Right ventricle myocardium superior (tissue), 1 donor: ENCODE results near the gene SAE1. TPM values are rescaled to one million over a fixed set of nuclear protein-coding genes. Genes with fewer than 3 reads are reported as not detected.

ENCODE experiments used
- ATAC-seq: fragments of 200-7000 bp; cut with Tn5 transposase; one replicate; pipeline ENCODE4 v1.9.1; 2020; ENCODE audit warnings: mild to moderate bottlenecking; ENCODE audit not compliant: poor library complexity
- DNase-seq: peaks from one replicate; pipeline ENCODE4 v3.0.0-alpha.2; 2020
- intact Hi-C: fragments of 100-400 bp; cut with DNase I; formaldehyde crosslinking; loops from one replicate; pipeline ENCODE4 v1.11.2; 2022
- total RNA-seq: library from RNA; stranded (reverse); fragmentation: NEBNext Ultra II Directional; extraction: Animal tissue kit (Norgen Biotek cat#: 25700); gene quantifications from one replicate; pipeline ENCODE4 v1.2.1, GENCODE V29; 2021
- donor health status: DM: no; HTN: yes; CAD: no; lungs with severe emphysema.

SAE1 gene
- total RNA-seq, 1 donor from 2014 or later, result 42.2 TPM

- intact Hi-C loops, result no loop called here
- peak; percentile 79 for ATAC-seq
- DNase-seq, result peak; percentile 93
These were observed 96.1 kb downstream of the SAE1 start for GRCh38 chr19:47226426-47227351.

- intact Hi-C loops, result no loop called here
- DNase-seq, result peak; percentile 94
- peak; percentile 56 for ATAC-seq
These were observed 96.9 kb downstream of the SAE1 start for GRCh38 chr19:47227352-47228167.

- peak; percentile 0 for ATAC-seq
- peak; percentile 69 for DNase-seq
- intact Hi-C loops, result no loop called here
These were observed 97.7 kb downstream of the SAE1 start for GRCh38 chr19:47228168-47228936.

DNA sequence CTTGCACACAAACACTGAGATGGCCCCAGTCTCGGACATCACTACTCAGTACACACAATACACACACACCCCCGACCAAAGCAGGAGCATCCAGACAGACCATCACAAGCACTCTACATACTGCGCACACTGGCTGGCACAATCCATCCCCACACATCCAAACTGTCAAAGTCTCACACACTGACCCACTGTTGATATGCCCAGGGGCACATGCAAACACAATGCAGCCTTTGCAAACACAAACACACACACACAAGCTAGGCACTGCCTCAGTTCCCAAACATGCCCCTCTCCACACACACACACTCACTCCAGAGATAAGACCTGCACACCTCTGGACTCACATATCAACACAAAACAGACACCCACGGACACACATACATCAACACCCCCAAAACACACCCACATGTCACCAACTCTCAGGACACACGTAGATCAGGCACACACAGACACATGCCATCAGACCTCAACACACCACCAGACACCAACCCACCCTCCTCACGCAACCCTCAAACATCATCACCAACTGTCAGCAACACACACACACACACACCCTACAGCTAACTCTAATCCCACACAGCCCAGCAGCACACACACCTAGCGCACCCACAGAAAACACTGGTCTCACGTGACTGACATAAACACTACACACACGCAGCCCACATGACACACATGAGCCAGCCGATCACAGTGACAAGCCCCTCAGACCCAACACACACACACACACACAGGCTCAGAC is 98.5 kb downstream of the SAE1 start:
- DNase-seq (no peak), ATAC-seq (no peak)
- intact Hi-C loops, result no loop called here

GRCh38 chr19:47229676-47230053 is 99.0 kb downstream of the SAE1 start:
- no peak for ATAC-seq
- intact Hi-C loops, result no loop called here
- DNase-seq, result no peak

GRCh38 chr19:47230054-47230920 is 99.7 kb downstream of the SAE1 start:
- peak; percentile 80 for DNase-seq
- no peak for ATAC-seq

GRCh38 chr19:47230921-47231214 is 100.2 kb downstream of the SAE1 start, which contains the start of gene BBC3:
Gene BBC3, minus strand, starts transcription at chr19:47231199. Its CDS starts 2,768 bp downstream, at chr19:47228431.
- intact Hi-C loops, result no loop called here
- no peak for DNase-seq
- no peak for ATAC-seq

More at GRCh38 chr19:47230054-47230920, 99.7 kb downstream of the SAE1 start:
- intact Hi-C loops, result no loop called here

- DNase-seq, result peak; percentile 93
- intact Hi-C loops, result no loop called here
- peak; percentile 46 for ATAC-seq
These were observed 100.8 kb downstream of the SAE1 start for GRCh38 chr19:47231215-47232054.

- DNase-seq (no peak), ATAC-seq (no peak)
- intact Hi-C loops, result no loop called here
These were observed 102.0 kb downstream of the SAE1 start for GRCh38 chr19:47232422-47233211.

DNA sequence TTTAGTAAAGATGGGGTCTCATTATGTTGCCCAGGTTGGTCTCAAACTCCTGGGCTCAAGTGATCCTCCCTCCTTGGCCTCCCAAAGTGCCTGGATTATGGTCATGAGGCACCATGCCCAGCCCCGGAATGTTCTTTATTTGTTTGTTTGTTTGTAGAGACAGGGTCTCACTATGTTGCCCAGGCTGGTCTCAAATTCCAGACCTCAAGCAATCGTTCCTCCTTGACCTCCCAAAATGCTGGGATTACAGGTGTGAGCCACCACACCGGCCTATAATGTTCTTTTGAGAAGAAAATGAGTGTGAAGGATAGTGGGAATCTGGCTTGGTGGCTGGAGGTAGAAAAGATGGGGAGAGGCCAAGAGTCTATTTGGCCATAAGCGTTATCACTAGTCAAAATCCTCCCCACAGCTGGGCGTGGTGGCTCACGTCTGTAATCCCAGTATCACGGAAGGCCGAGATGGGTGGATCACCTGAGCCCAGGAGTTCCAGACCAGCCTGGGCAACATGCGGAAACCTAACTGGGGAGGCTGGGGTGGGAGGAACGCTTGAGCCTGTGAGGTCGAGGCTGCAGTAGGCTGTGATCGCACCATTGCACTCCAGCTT is 105.5 kb downstream of the SAE1 start:
- DNase-seq (no peak), ATAC-seq (no peak)
- intact Hi-C loops, result no loop called here

DNA sequence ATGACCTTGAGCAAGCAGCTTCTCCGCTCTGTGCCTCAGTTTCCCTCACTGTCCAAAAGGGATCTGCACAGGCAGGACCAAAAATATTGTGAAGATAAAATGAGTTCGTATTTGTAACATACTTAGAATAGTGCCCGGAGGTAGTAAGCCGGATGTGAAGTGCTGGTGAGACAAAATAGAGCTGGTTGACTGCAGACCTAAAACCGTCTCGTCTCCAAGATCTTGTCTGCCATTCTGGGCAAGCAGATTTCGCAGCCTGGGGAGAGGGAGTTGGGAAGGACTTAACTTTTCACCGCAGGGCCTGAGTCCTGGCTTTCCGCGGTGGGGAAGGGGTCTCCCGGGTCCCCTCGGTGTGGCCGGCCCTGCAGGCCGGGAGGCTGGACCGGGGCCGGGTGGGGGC is 108.5 kb downstream of the SAE1 start:
- no peak for ATAC-seq
- intact Hi-C loops, result no loop called here
- no peak for DNase-seq

DNA sequence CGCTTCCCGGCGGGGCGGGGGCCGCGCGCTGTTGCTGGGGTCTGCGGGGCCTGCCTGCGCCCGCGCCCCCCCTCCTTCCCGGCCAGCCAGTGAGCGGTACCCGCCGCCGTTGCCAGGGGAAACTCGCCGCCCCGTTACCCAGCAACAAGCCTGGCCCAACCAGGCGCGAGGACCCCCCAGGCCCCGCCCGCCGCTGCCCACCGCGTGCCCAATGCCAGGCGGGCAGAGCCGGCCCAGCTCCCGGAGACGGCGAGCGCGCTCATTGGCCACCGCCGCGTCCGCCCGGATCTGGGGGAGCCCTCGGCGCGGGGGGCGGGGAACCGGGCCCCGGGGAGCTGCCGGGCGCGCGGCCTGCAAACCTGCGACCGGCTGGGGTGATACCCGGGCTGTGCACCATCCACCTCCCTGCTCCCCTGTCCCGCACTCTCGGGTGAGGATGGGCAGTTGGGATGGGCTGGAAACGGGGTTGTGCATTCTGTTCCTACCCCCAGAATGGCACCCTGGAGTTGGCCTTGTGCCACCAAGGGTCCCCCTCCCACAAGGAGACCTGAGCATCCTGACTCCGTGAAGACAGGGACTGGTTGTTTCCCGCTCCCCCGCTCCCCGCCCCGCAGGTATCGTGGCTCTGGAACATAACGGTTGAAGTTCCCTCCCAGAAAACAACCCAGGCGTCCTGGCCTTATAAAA is 109.1 kb downstream of the SAE1 start:
- intact Hi-C loops, result loop anchor here (10.0 kb wide), 1 partner anchor 45 kb away; no protein-coding TSS in a partner anchor
- ATAC-seq (no peak), DNase-seq (no peak)

- intact Hi-C loops, result loop anchor here (10.0 kb wide), 1 partner anchor 46 kb away; no protein-coding TSS in a partner anchor
These were observed 109.9 kb downstream of the SAE1 start for GRCh38 chr19:47240556-47240955.

DNA sequence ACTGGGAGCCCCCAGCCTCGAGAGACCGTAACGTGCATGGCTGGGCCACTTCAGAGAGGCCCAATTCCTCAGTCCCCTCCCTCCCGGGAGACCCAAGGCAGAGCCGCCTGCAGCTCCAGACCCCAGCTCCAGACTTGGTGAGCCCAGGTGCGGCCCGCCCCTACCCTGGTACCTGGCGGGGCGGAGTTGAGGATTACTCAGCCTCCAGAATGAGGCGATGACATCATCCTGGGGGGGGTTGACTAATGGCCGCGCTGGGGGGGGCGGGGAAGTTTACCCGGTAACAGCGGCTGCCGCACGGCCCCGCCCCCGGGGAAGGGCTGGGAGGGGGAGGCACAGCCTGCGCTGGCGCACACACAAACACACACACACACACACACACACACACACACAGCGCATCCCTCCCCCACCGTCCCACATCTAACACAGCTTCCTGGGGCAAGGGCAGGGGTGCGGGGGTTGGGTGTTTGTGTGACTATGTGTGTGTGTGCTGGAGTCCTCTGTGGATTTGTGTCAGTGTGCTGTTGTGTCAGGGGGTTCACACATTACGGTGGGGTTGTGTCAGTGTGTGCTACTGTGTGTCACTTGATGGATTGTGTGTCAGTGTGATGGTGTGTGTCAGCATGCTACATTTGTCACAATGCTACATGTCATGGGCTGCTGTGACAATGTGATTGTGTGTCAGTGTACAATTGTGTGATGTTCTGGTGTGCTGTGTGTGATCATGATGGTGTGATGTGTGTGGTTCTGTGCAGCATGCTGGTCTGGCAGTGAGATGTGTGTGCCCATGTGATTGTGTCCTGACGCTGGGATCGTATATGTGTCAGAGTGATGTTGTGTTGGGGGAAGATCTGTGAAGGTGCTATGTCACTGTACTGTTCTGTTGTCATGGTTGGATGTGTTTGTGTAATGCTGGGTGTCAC is 110.6 kb downstream of the SAE1 start:
- DNase-seq (peak; percentile 72), ATAC-seq (peak; percentile 2)
- intact Hi-C loops, result loop anchor here (10.0 kb wide), 1 partner anchor 46 kb away; no protein-coding TSS in a partner anchor

More at GRCh38 chr19:47240556-47240955, 109.9 kb downstream of the SAE1 start:
- DNase-seq (no peak), ATAC-seq (no peak)
